Caki2 (cell line): ENCODE data around the gene SETSIP. TPM values are rescaled to one million over a fixed set of nuclear protein-coding genes. Genes with fewer than 3 reads are reported as not detected.

Experiments
- total RNA-seq: library from RNA; depleted of rRNA; stranded (reverse); fragments of >200 nt; shearing (Covaris generic); gene quantifications from 2 replicates; pipeline ENCODE4 v1.2.3, GENCODE V29; 2014; ENCODE audit warnings: low replicate concordance; rRNA removed

Gene SETSIP
- total RNA-seq, 1 experiment from 2014 or later = not detected

Other genes with a start within 250 kb of the SETSIP start
- 0.17 and 0.47 TPM in 2 replicates for gene TGFBR3, start 189.3 kb downstream of the SETSIP start, total RNA-seq
- not detected in 2 replicates for gene BRDT, start 126.0 kb downstream of the SETSIP start, total RNA-seq
- not detected in 2 replicates for gene EPHX4, start 45.4 kb downstream of the SETSIP start, total RNA-seq
- gene BTBD8, start 4.9 kb upstream of the SETSIP start, total RNA-seq = 0.43 and 3.6 TPM in 2 replicates
- not detected in 2 replicates for gene C1orf146, start 142.5 kb upstream of the SETSIP start, total RNA-seq
- gene GLMN, start 223.6 kb upstream of the SETSIP start, total RNA-seq = 5.5 and 6.8 TPM in 2 replicates
- 16.3 and 17.4 TPM in 2 replicates for gene RPAP2, start 223.6 kb upstream of the SETSIP start, total RNA-seq